Measurements from ENCODE around the gene MB21D2.

The MB21D2 gene

GRCh38 chr3:192758654-192759053 is 159.0 kb downstream of the MB21D2 start:
- H3K4me3 ChIP-seq (ENCODE audit: low read depth, low read length), result no peak overlapping the region
- H3K9me3 ChIP-seq (ENCODE audit: control insufficient read depth, insufficient read depth, low read depth, low read length), result no peaks in the 10 kb centered on the region
- ChIA-PET CTCF (interaction anchor here (1.2 kb wide), 1 partner anchor 25 kb away, joined by 3 read pairs; no protein-coding TSS in a partner anchor), POLR2A (no interaction called here)
- no peaks in the 10 kb centered on the region for H3K4me1 ChIP-seq (ENCODE audit: control insufficient read depth, insufficient read depth, low read length)
- TF ChIP-seq ZBTB8A (tag by site-specific recombination; IDR thresholded peaks at IDR 0.05) (no peak), ZXDB (tag by site-specific recombination; IDR thresholded peaks at IDR 0.05) (no peak), ZNF292 (tag by site-specific recombination; IDR thresholded peaks at IDR 0.05; ENCODE audit: borderline replicate concordance, low read depth) (no peak), TRIM28 (IDR thresholded peaks at IDR 0.05; ENCODE audit: borderline replicate concordance, low read length) (no peak), ZNF701 (tag by site-specific recombination; IDR thresholded peaks at IDR 0.05) (no peak), SP7 (tag by site-specific recombination; IDR thresholded peaks at IDR 0.05) (no peak), ZNF274 (IDR thresholded peaks at IDR 0.05; ENCODE audit: low read length) (no peak), ZNF274 (tag by site-specific recombination; IDR thresholded peaks at IDR 0.05; ENCODE audit: borderline replicate concordance) (no peak), ZBTB1 (tag by site-specific recombination; IDR thresholded peaks at IDR 0.05) (no peak), PRDM4 (tag by site-specific recombination; IDR thresholded peaks at IDR 0.05) (no peak)
- TF ChIP-seq, protein P1, sequence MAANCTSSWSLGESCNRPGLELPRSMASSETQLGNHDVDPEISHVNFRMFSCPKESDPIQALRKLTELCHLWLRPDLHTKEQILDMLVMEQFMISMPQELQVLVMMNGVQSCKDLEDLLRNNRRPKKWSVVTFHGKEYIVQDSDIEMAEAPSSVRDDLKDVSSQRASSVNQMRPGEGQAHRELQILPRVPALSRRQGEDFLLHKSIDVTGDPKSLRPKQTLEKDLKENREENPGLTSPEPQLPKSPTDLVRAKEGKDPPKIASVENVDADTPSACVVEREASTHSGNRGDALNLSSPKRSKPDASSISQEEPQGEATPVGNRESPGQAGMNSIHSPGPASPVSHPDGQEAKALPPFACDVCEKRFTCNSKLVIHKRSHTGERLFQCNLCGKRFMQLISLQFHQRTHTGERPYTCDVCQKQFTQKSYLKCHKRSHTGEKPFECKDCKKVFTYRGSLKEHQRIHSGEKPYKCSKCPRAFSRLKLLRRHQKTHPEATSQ (tag by site-specific recombination; IDR thresholded peaks at IDR 0.05), result no peak
- TF ChIP-seq, protein P2, sequence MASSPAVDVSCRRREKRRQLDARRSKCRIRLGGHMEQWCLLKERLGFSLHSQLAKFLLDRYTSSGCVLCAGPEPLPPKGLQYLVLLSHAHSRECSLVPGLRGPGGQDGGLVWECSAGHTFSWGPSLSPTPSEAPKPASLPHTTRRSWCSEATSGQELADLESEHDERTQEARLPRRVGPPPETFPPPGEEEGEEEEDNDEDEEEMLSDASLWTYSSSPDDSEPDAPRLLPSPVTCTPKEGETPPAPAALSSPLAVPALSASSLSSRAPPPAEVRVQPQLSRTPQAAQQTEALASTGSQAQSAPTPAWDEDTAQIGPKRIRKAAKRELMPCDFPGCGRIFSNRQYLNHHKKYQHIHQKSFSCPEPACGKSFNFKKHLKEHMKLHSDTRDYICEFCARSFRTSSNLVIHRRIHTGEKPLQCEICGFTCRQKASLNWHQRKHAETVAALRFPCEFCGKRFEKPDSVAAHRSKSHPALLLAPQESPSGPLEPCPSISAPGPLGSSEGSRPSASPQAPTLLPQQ (tag by site-specific recombination; IDR thresholded peaks at IDR 0.05), result no peak
- TF ChIP-seq, protein P3, sequence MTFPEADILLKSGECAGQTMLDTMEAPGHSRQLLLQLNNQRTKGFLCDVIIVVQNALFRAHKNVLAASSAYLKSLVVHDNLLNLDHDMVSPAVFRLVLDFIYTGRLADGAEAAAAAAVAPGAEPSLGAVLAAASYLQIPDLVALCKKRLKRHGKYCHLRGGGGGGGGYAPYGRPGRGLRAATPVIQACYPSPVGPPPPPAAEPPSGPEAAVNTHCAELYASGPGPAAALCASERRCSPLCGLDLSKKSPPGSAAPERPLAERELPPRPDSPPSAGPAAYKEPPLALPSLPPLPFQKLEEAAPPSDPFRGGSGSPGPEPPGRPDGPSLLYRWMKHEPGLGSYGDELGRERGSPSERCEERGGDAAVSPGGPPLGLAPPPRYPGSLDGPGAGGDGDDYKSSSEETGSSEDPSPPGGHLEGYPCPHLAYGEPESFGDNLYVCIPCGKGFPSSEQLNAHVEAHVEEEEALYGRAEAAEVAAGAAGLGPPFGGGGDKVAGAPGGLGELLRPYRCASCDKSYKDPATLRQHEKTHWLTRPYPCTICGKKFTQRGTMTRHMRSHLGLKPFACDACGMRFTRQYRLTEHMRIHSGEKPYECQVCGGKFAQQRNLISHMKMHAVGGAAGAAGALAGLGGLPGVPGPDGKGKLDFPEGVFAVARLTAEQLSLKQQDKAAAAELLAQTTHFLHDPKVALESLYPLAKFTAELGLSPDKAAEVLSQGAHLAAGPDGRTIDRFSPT (tag by site-specific recombination; IDR thresholded peaks at IDR 0.05), result no peak
- TF ChIP-seq, protein P4, sequence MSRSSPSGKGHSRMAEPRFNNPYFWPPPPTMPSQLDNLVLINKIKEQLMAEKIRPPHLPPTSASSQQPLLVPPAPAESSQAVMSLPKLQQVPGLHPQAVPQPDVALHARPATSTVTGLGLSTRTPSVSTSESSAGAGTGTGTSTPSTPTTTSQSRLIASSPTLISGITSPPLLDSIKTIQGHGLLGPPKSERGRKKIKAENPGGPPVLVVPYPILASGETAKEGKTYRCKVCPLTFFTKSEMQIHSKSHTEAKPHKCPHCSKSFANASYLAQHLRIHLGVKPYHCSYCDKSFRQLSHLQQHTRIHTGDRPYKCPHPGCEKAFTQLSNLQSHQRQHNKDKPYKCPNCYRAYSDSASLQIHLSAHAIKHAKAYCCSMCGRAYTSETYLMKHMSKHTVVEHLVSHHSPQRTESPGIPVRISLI (tag by site-specific recombination; IDR thresholded peaks at IDR 0.05), result no peak
- H3K27ac ChIP-seq (ENCODE audit: extremely low read depth, low read depth, low read length), result no peak overlapping the region
- no peaks in the 10 kb centered on the region for H3K36me3 ChIP-seq (ENCODE audit: control insufficient read depth in 2 of 2, insufficient read depth in 1 of 2, low read length in 2 of 2)

DNA sequence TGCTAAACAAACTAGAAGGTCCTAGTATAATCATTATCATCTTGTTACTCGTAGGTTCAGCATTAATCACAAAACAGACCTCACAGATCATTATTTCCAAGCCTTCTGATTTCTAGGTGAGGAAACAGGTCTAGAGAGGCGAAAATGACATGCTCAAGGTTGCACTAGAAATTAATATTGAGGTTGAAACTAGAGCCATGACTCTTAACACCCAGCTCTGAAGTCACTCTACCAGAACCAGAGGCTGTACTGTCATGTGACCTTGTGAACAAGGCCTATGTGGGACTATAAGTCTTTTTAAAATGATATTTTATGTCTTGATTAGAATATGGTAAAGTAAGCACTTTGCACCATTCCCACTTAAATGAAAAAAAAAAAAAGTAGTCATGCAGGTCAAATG is 166.5 kb downstream of the MB21D2 start:
- Histone ChIP-seq H3K27ac (ENCODE audit: extremely low read depth, low read depth, low read length) (no peak overlapping the region), H3K9me3 (ENCODE audit: control insufficient read depth, insufficient read depth, low read depth, low read length) (no peaks in the 10 kb centered on the region), H3K4me1 (ENCODE audit: control insufficient read depth, insufficient read depth, low read length) (no peaks in the 10 kb centered on the region), H3K36me3 (ENCODE audit: control insufficient read depth in 2 of 2, insufficient read depth in 1 of 2, low read length in 2 of 2) (no peaks in the 10 kb centered on the region), H3K4me3 (ENCODE audit: low read depth, low read length) (no peak overlapping the region)
- ChIA-PET CTCF (no interaction called here), POLR2A (no interaction called here)
- TF ChIP-seq ZNF596 (tag by site-specific recombination; IDR thresholded peaks at IDR 0.05) (no peak), GLI2 (tag by site-specific recombination; IDR thresholded peaks at IDR 0.05; ENCODE audit: borderline replicate concordance, low read depth) (no peak), ZNF292 (tag by site-specific recombination; IDR thresholded peaks at IDR 0.05; ENCODE audit: borderline replicate concordance, low read depth) (no peak), ZNF600 (tag by site-specific recombination; IDR thresholded peaks at IDR 0.05) (no peak), ZBTB26 (tag by site-specific recombination; optimal IDR thresholded peaks at IDR 0.05) (no peak), ZNF768 (tag by site-specific recombination; IDR thresholded peaks at IDR 0.05) (no peak), ZSCAN16 (tag by site-specific recombination; IDR thresholded peaks at IDR 0.05) (no peak), KLF8 (tag by site-specific recombination; IDR thresholded peaks at IDR 0.05) (no peak), ZBTB48 (tag by site-specific recombination; IDR thresholded peaks at IDR 0.05) (no peak), ZNF335 (tag by site-specific recombination; conservative IDR thresholded peaks at IDR 0.05) (no peak), KLF16 (tag by site-specific recombination; IDR thresholded peaks at IDR 0.05) (no peak), ZBTB20 (tag by site-specific recombination; IDR thresholded peaks at IDR 0.05) (no peak), ZNF155 (tag by site-specific recombination; IDR thresholded peaks at IDR 0.05) (no peak), ZNF585B (tag by site-specific recombination; IDR thresholded peaks at IDR 0.05) (no peak)

Data from HEK293 (cell line).